Neural progenitor cell (in vitro differentiated cells): ENCODE data around the gene GPR75.

Experiments
- EZH2phosphoT487 ChIP-seq: fragments of 200-600 bp; sonication (generic); IDR thresholded peaks from 2 replicates; pipeline ENCODE4 v1.6.1; 2017; ENCODE audit warnings: antibody characterized with exemption
- TF ChIP-seq, protein P1 (sequence below): fragments of 200-600 bp; sonication (generic); IDR thresholded peaks from 2 replicates; pipeline ENCODE4 v1.5.1; 2017; ENCODE audit warnings: antibody characterized with exemption, mild to moderate bottlenecking

DNA sequence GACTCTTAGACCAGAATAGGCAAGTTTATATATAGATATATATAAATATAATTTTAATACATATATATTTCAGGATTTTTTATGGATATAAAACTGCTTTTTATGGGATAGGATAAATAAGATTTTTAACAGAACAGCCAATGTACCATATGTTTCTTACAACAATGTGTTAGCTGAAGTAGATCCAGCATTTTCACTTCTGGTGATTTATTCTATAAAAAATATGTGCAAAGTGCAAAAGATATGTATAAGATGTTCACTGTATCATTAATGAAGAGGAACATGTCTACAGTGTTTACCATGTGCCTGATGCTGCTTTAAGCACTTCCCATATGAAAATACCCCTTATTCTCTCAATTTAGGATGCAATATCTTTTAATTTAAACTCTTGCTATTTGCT, 22.2 kb upstream of the GPR75 start:
- TF ChIP-seq, protein P1, sequence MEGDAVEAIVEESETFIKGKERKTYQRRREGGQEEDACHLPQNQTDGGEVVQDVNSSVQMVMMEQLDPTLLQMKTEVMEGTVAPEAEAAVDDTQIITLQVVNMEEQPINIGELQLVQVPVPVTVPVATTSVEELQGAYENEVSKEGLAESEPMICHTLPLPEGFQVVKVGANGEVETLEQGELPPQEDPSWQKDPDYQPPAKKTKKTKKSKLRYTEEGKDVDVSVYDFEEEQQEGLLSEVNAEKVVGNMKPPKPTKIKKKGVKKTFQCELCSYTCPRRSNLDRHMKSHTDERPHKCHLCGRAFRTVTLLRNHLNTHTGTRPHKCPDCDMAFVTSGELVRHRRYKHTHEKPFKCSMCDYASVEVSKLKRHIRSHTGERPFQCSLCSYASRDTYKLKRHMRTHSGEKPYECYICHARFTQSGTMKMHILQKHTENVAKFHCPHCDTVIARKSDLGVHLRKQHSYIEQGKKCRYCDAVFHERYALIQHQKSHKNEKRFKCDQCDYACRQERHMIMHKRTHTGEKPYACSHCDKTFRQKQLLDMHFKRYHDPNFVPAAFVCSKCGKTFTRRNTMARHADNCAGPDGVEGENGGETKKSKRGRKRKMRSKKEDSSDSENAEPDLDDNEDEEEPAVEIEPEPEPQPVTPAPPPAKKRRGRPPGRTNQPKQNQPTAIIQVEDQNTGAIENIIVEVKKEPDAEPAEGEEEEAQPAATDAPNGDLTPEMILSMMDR: no peak
- TF ChIP-seq EZH2phosphoT487: no peak
